ENCODE data around the gene OR8B12.

DNA sequence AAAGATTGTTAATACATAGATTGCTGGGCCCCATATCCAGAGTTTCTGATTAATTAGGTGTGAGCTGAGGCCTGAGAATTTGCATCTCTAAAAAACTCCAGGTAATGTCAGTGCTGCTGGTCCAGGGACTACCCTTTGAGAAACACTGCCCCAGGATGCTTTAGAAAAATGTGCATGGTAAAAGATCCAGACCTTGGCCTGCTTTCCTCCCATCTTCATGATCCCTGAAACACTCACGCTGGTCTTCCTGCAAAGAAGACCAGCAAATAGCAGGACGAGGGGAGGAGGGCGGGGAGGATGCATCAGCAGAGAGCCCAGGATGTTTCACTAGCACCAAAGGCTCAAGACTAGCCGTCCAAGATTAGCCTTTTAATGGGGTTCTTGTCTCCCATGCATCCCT, 26.2 kb upstream of the OR8B12 start, which contains the start of gene OR8A1:
- TF ChIP-seq HDAC6 (IDR thresholded peaks at IDR 0.05; ENCODE audit: unreplicated experiment) (no peak), CBX5 (IDR thresholded peaks at IDR 0.05; ENCODE audit: low read depth) (no peak), CTCF (IDR thresholded peaks at IDR 0.05 in 2 of 3, conservative IDR thresholded peaks at IDR 0.05 in 1 of 3; ENCODE audit: control insufficient read depth in 2 of 3, extremely low read depth in 1 of 3, insufficient read depth in 1 of 3, low read depth in 3 of 3, low read length in 3 of 3) (no peak), ZNF24 (IDR thresholded peaks at IDR 0.05) (no peak), RUNX3 (IDR thresholded peaks at IDR 0.05; ENCODE audit: low read length) (no peak), POLR2A (IDR thresholded peaks at IDR 0.05; ENCODE audit: low read depth, low read length) (no peak), FOXK2 (IDR thresholded peaks at IDR 0.05) (no peak), SIN3A (IDR thresholded peaks at IDR 0.05; ENCODE audit: low read depth, low read length) (no peak), EED (IDR thresholded peaks at IDR 0.05; ENCODE audit: low read depth) (no peak), ZSCAN29 (IDR thresholded peaks at IDR 0.05) (no peak)

Data from GM12878 (cell line).